Measurements from ENCODE around the gene SRGAP3. TPM values are rescaled to one million over a fixed set of nuclear protein-coding genes. Genes with fewer than 3 reads are reported as not detected.

SRGAP3 gene
- total RNA-seq, 1 experiment from 2014 or later: 1.3 TPM

- 0 out of 2 replicates have a peak, but pooled peaks cover 3% of the 10 kb centered on the region for H4K20me1 ChIP-seq (ENCODE audit: insufficient read depth, low read depth, low read length)
- H3K9me3 ChIP-seq (ENCODE audit: low read length): no peaks in the 10 kb centered on the region
- H3K27ac ChIP-seq (ENCODE audit: low read length): no peak overlapping the region
- no peaks in the 10 kb centered on the region for H3K4me1 ChIP-seq (ENCODE audit: low read length)
- H3K4me3 ChIP-seq (ENCODE audit: low read length): no peak overlapping the region
- no peaks in the 10 kb centered on the region for H3K36me3 ChIP-seq (ENCODE audit: insufficient read depth, low read length)
- H3K9ac ChIP-seq (ENCODE audit: low read length): no peak overlapping the region
- H3K79me2 ChIP-seq (ENCODE audit: low read length): no peaks in the 10 kb centered on the region
- no peak overlapping the region for H3K4me2 ChIP-seq (ENCODE audit: low read depth, low read length, poor library complexity, severe bottlenecking)
- no peaks in the 10 kb centered on the region for H3K27me3 ChIP-seq (ENCODE audit: low read length)
- no peak overlapping the region for H2AFZ ChIP-seq (ENCODE audit: low read length)
- no peak for DNase-seq
- no peaks in the 10 kb centered on the region for H3K9me2 ChIP-seq (replicated peaks; ENCODE audit: insufficient read depth, low read length)
These were observed 173.7 kb downstream of the SRGAP3 start for GRCh38 chr3:9075762-9076161.

- H3K4me2 ChIP-seq (ENCODE audit: low read depth, low read length, poor library complexity, severe bottlenecking): no peak overlapping the region
- no peaks in the 10 kb centered on the region for H3K79me2 ChIP-seq (ENCODE audit: low read length)
These were observed 175.4 kb downstream of the SRGAP3 start for GRCh38 chr3:9074079-9074478.

GRCh38 chr3:9072667-9073009 is 176.8 kb downstream of the SRGAP3 start:
- H3K9ac ChIP-seq (ENCODE audit: low read length): no peak overlapping the region
- H4K20me1 ChIP-seq (ENCODE audit: insufficient read depth, low read depth, low read length): 0 out of 2 replicates have a peak, but pooled peaks cover 4% of the 10 kb centered on the region
- H3K36me3 ChIP-seq (ENCODE audit: insufficient read depth, low read length): no peaks in the 10 kb centered on the region
- no peak overlapping the region for H3K4me3 ChIP-seq (ENCODE audit: low read length)
- H3K9me3 ChIP-seq (ENCODE audit: low read length): no peaks in the 10 kb centered on the region
- H3K9me2 ChIP-seq (replicated peaks; ENCODE audit: insufficient read depth, low read length): no peaks in the 10 kb centered on the region
- no peak overlapping the region for H3K4me2 ChIP-seq (ENCODE audit: low read depth, low read length, poor library complexity, severe bottlenecking)
- DNase-seq: no peak
- no peaks in the 10 kb centered on the region for H3K79me2 ChIP-seq (ENCODE audit: low read length)
- H3K27ac ChIP-seq (ENCODE audit: low read length): no peak overlapping the region
- H3K4me1 ChIP-seq (ENCODE audit: low read length): no peaks in the 10 kb centered on the region
- no peaks in the 10 kb centered on the region for H3K27me3 ChIP-seq (ENCODE audit: low read length)
- H2AFZ ChIP-seq (ENCODE audit: low read length): no peak overlapping the region

More at GRCh38 chr3:9074079-9074478, 175.4 kb downstream of the SRGAP3 start:
- Histone ChIP-seq H3K9me2 (replicated peaks; ENCODE audit: insufficient read depth, low read length) (no peaks in the 10 kb centered on the region), H3K9me3 (ENCODE audit: low read length) (no peaks in the 10 kb centered on the region), H3K36me3 (ENCODE audit: insufficient read depth, low read length) (no peaks in the 10 kb centered on the region), H3K4me3 (ENCODE audit: low read length) (no peak overlapping the region), H4K20me1 (ENCODE audit: insufficient read depth, low read depth, low read length) (0 out of 2 replicates have a peak, but pooled peaks cover 4% of the 10 kb centered on the region), H3K9ac (ENCODE audit: low read length) (no peak overlapping the region), H3K27me3 (ENCODE audit: low read length) (no peaks in the 10 kb centered on the region), H3K27ac (ENCODE audit: low read length) (no peak overlapping the region), H2AFZ (ENCODE audit: low read length) (no peak overlapping the region), H3K4me1 (ENCODE audit: low read length) (no peaks in the 10 kb centered on the region)
- DNase-seq: no peak

GRCh38 chr3:9071936-9072666 is 177.3 kb downstream of the SRGAP3 start:
- Histone ChIP-seq H3K4me2 (ENCODE audit: low read depth, low read length, poor library complexity, severe bottlenecking) (no peak overlapping the region), H3K27ac (ENCODE audit: low read length) (no peak overlapping the region), H3K27me3 (ENCODE audit: low read length) (no peaks in the 10 kb centered on the region), H3K4me1 (ENCODE audit: low read length) (no peaks in the 10 kb centered on the region), H4K20me1 (ENCODE audit: insufficient read depth, low read depth, low read length) (0 out of 2 replicates have a peak, but pooled peaks cover 4% of the 10 kb centered on the region), H3K9me3 (ENCODE audit: low read length) (no peaks in the 10 kb centered on the region), H3K79me2 (ENCODE audit: low read length) (no peaks in the 10 kb centered on the region), H3K9ac (ENCODE audit: low read length) (no peak overlapping the region), H3K36me3 (ENCODE audit: insufficient read depth, low read length) (no peaks in the 10 kb centered on the region), H2AFZ (ENCODE audit: low read length) (no peak overlapping the region), H3K4me3 (ENCODE audit: low read length) (no peak overlapping the region), H3K9me2 (replicated peaks; ENCODE audit: insufficient read depth, low read length) (no peaks in the 10 kb centered on the region)
- no peak for DNase-seq

GRCh38 chr3:9070961-9071360 is 178.5 kb downstream of the SRGAP3 start:
- Histone ChIP-seq H3K79me2 (ENCODE audit: low read length) (no peaks in the 10 kb centered on the region), H2AFZ (ENCODE audit: low read length) (no peak overlapping the region), H4K20me1 (ENCODE audit: insufficient read depth, low read depth, low read length) (0 out of 2 replicates have a peak, but pooled peaks cover 4% of the 10 kb centered on the region), H3K9me3 (ENCODE audit: low read length) (no peaks in the 10 kb centered on the region), H3K4me3 (ENCODE audit: low read length) (no peak overlapping the region), H3K27me3 (ENCODE audit: low read length) (no peaks in the 10 kb centered on the region), H3K9ac (ENCODE audit: low read length) (no peak overlapping the region), H3K36me3 (ENCODE audit: insufficient read depth, low read length) (no peaks in the 10 kb centered on the region), H3K4me1 (ENCODE audit: low read length) (no peaks in the 10 kb centered on the region), H3K27ac (ENCODE audit: low read length) (no peak overlapping the region), H3K9me2 (replicated peaks; ENCODE audit: insufficient read depth, low read length) (no peaks in the 10 kb centered on the region), H3K4me2 (ENCODE audit: low read depth, low read length, poor library complexity, severe bottlenecking) (no peak overlapping the region)
- no peak for DNase-seq

DNA sequence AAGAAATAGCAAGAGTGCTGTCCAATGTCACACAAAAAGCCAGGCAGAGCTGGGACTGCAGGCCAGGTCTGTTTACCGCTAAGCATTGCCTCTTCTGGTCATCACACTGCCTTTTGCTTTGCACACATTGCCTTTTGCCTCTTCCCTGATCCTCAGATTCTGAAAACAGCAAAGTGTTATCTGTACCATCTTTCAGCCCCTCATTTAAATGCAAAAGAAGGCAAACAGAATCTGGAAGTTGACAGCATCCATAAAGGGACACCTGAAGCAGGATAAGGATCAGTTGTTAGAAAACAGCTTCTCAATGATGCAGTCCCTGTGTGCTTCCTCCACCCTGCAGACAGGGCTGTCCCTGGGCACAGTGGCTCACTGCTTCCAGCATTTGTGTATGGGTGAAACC is 179.5 kb downstream of the SRGAP3 start:
- Histone ChIP-seq H3K27ac (ENCODE audit: low read length) (no peak overlapping the region), H3K9me3 (ENCODE audit: low read length) (no peaks in the 10 kb centered on the region), H3K4me1 (ENCODE audit: low read length) (no peaks in the 10 kb centered on the region), H4K20me1 (ENCODE audit: insufficient read depth, low read depth, low read length) (0 out of 2 replicates have a peak, but pooled peaks cover 4% of the 10 kb centered on the region), H3K79me2 (ENCODE audit: low read length) (no peaks in the 10 kb centered on the region), H3K4me3 (ENCODE audit: low read length) (no peak overlapping the region), H3K9me2 (replicated peaks; ENCODE audit: insufficient read depth, low read length) (no peaks in the 10 kb centered on the region), H2AFZ (ENCODE audit: low read length) (no peak overlapping the region), H3K36me3 (ENCODE audit: insufficient read depth, low read length) (no peaks in the 10 kb centered on the region), H3K9ac (ENCODE audit: low read length) (no peak overlapping the region), H3K27me3 (ENCODE audit: low read length) (no peaks in the 10 kb centered on the region), H3K4me2 (ENCODE audit: low read depth, low read length, poor library complexity, severe bottlenecking) (no peak overlapping the region)
- no peak for DNase-seq

DNA sequence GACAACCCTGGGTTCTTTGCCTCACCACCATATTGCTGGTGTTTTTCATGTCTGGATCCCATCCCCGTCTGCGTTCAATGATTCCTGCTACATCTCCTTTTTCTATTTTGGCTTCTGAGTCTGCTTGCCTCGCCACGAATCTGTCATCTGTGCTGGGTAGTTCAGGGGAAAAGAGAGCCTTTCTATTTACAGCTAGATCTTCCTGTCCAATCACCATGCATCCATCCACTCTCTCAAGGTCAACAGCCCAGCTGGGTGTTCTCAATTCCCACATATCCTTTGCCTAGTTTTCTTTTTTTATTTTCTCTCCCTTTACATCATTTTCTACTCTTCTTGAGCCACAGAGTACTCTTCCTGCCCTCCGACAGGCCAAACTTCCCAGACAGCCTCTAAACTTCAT is 181.4 kb downstream of the SRGAP3 start:
- no peaks in the 10 kb centered on the region for H3K79me2 ChIP-seq (ENCODE audit: low read length)
- H3K4me1 ChIP-seq (ENCODE audit: low read length): no peaks in the 10 kb centered on the region
- H3K9ac ChIP-seq (ENCODE audit: low read length): no peak overlapping the region
- H3K36me3 ChIP-seq (ENCODE audit: insufficient read depth, low read length): no peaks in the 10 kb centered on the region
- no peak overlapping the region for H3K4me3 ChIP-seq (ENCODE audit: low read length)
- no peaks in the 10 kb centered on the region for H3K9me3 ChIP-seq (ENCODE audit: low read length)
- no peak overlapping the region for H3K27ac ChIP-seq (ENCODE audit: low read length)
- H3K9me2 ChIP-seq (replicated peaks; ENCODE audit: insufficient read depth, low read length): no peaks in the 10 kb centered on the region
- no peak for DNase-seq
- no peak overlapping the region for H2AFZ ChIP-seq (ENCODE audit: low read length)
- 0 out of 2 replicates have a peak, but pooled peaks cover 4% of the 10 kb centered on the region for H4K20me1 ChIP-seq (ENCODE audit: insufficient read depth, low read depth, low read length)
- no peaks in the 10 kb centered on the region for H3K27me3 ChIP-seq (ENCODE audit: low read length)
- H3K4me2 ChIP-seq (ENCODE audit: low read depth, low read length, poor library complexity, severe bottlenecking): no peak overlapping the region

DNA sequence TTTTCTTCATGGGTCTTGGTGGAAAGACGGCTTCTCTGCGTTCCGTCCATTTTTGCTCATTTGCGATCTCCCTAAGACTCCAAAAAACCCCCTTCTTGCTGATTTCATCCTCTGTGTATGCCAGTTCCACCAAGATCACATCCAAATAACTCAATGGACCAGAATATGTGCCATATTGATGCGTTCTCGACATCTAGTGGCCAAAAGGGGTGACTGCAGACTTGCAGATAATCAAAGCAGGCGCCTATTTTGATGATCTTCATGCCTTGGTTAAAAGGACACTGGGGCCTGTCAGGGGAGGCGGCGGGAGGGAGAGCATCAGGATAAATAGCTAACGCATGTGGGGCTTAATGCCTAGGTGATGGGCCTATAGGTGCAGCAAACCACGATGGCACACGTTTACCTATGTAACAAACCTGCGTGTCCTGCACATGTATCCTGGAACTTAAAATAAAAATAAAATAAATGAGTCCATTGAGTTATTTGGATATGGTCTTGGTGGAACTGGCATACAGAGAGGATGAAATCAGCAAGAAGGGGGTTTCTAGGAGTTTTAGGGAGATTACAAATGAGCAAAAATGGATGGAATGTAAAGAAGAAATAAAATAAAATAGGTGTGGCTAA is 182.0 kb downstream of the SRGAP3 start:
- Histone ChIP-seq H3K9me3 (ENCODE audit: low read length) (peaks cover 4% of the 10 kb centered on the region), H2AFZ (ENCODE audit: low read length) (no peak overlapping the region), H3K27ac (ENCODE audit: low read length) (no peak overlapping the region), H4K20me1 (ENCODE audit: insufficient read depth, low read depth, low read length) (0 out of 2 replicates have a peak, but pooled peaks cover 4% of the 10 kb centered on the region), H3K4me3 (ENCODE audit: low read length) (no peak overlapping the region), H3K79me2 (ENCODE audit: low read length) (no peaks in the 10 kb centered on the region), H3K36me3 (ENCODE audit: insufficient read depth, low read length) (no peaks in the 10 kb centered on the region), H3K9me2 (replicated peaks; ENCODE audit: insufficient read depth, low read length) (no peaks in the 10 kb centered on the region), H3K4me1 (ENCODE audit: low read length) (no peaks in the 10 kb centered on the region), H3K9ac (ENCODE audit: low read length) (no peak overlapping the region), H3K27me3 (ENCODE audit: low read length) (no peaks in the 10 kb centered on the region; the same call in 1 of the 2 replicates), H3K4me2 (ENCODE audit: low read depth, low read length, poor library complexity, severe bottlenecking) (no peak overlapping the region)
- DNase-seq: peak; percentile 83

Measured in Karpas-422 (cell line).